ENCODE results near the gene GALNS. TPM values are rescaled to one million over a fixed set of nuclear protein-coding genes. Genes with fewer than 3 reads are reported as not detected.
A peak's percentile ranks its signal among the peaks of the same experiment; 100 is the strongest.

The GALNS gene
- total and polyA plus RNA-seq, 2 of the 13 experiments (the other 11 are each of a cell fraction or from before 2014, with no cell fraction given), result 9.2 to 9.8 TPM

DNA sequence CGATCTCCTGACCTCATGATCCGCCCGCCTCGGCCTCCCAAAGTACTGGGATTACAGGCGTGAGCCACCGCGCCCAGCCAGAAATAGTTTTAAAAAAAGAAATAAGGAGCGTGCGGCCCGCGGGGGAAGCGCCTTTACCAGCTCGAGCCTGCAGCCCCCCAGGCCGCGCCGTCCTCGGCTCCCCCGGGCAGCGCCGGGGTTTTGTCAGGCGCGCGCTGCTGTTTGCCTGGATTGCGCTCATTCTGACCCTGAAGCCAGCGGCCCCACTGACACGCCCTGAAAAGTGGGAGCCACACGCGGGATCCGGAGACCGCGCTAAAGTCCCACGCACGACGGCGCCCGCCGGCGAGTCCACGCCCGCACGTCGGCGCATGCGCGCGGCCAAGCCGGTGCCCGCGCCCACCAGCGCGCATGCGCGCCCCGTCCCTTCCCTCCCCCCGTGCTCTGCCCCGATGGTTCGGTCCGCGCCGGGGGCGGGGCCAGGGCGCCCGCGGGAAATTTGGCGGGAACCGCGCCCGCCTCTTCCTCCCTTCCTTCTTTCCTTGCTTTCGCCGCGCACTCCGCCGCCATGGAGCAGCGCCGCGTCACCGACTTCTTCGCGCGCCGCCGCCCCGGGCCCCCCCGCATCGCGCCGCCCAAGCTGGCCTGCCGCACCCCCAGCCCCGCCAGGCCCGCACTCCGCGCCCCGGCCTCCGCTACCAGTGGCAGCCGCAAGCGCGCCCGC lies 53.3 kb downstream of the GALNS start, which contains the start of gene CDT1 (continued):
- TF ChIP-seq, protein P1, sequence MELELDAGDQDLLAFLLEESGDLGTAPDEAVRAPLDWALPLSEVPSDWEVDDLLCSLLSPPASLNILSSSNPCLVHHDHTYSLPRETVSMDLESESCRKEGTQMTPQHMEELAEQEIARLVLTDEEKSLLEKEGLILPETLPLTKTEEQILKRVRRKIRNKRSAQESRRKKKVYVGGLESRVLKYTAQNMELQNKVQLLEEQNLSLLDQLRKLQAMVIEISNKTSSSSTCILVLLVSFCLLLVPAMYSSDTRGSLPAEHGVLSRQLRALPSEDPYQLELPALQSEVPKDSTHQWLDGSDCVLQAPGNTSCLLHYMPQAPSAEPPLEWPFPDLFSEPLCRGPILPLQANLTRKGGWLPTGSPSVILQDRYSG (CRISPR knock-in tag; IDR thresholded peaks at IDR 0.05), result peak; percentile 53; the same call in 1 of the 2 replicates
- TF ChIP-seq ZFP62 (CRISPR knock-in tag; IDR thresholded peaks at IDR 0.05) (no peak), ZNF460 (CRISPR knock-in tag; IDR thresholded peaks at IDR 0.05; ENCODE audit: borderline replicate concordance) (no peak), RAD21 (CRISPR knock-in tag; IDR thresholded peaks at IDR 0.05) (0 out of 2 replicates have a peak, but pooled peaks have one; percentile 53), ZNF747 (CRISPR knock-in tag; IDR thresholded peaks at IDR 0.05; ENCODE audit: borderline replicate concordance) (no peak), ZC3H4 (CRISPR knock-in tag; IDR thresholded peaks at IDR 0.05; ENCODE audit: borderline replicate concordance) (no peak), ZFAT (CRISPR knock-in tag; conservative IDR thresholded peaks at IDR 0.05) (peak; percentile 54; the same call in 1 of the 2 replicates), ISL2 (CRISPR knock-in tag; IDR thresholded peaks at IDR 0.05) (peak; percentile 79), CENPT (CRISPR knock-in tag; IDR thresholded peaks at IDR 0.05; ENCODE audit: low read depth) (no peak; the same call in 1 of the 2 replicates), EEA1 (CRISPR knock-in tag; IDR thresholded peaks at IDR 0.05; ENCODE audit: borderline replicate concordance) (peak; percentile 86; the same call in 1 of the 2 replicates), FOXM1 (CRISPR knock-in tag; IDR thresholded peaks at IDR 0.05) (0 out of 2 replicates have a peak, but pooled peaks have one; percentile 14), SRF (IDR thresholded peaks at IDR 0.05; ENCODE audit: low read depth, low read length) (no peak), ZNF775 (CRISPR knock-in tag; IDR thresholded peaks at IDR 0.05; ENCODE audit: borderline replicate concordance) (no peak), ZNF207 (IDR thresholded peaks at IDR 0.05; ENCODE audit: borderline replicate concordance) (no peak)
- TF ChIP-seq, protein P2, sequence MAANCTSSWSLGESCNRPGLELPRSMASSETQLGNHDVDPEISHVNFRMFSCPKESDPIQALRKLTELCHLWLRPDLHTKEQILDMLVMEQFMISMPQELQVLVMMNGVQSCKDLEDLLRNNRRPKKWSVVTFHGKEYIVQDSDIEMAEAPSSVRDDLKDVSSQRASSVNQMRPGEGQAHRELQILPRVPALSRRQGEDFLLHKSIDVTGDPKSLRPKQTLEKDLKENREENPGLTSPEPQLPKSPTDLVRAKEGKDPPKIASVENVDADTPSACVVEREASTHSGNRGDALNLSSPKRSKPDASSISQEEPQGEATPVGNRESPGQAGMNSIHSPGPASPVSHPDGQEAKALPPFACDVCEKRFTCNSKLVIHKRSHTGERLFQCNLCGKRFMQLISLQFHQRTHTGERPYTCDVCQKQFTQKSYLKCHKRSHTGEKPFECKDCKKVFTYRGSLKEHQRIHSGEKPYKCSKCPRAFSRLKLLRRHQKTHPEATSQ (CRISPR knock-in tag; IDR thresholded peaks at IDR 0.05; ENCODE audit: borderline replicate concordance), result 0 out of 2 replicates have a peak, but pooled peaks have one; percentile 43
- TF ChIP-seq, protein P3, sequence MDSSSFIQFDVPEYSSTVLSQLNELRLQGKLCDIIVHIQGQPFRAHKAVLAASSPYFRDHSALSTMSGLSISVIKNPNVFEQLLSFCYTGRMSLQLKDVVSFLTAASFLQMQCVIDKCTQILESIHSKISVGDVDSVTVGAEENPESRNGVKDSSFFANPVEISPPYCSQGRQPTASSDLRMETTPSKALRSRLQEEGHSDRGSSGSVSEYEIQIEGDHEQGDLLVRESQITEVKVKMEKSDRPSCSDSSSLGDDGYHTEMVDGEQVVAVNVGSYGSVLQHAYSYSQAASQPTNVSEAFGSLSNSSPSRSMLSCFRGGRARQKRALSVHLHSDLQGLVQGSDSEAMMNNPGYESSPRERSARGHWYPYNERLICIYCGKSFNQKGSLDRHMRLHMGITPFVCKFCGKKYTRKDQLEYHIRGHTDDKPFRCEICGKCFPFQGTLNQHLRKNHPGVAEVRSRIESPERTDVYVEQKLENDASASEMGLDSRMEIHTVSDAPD (CRISPR knock-in tag; IDR thresholded peaks at IDR 0.05), result no peak
- TF ChIP-seq, protein P4, sequence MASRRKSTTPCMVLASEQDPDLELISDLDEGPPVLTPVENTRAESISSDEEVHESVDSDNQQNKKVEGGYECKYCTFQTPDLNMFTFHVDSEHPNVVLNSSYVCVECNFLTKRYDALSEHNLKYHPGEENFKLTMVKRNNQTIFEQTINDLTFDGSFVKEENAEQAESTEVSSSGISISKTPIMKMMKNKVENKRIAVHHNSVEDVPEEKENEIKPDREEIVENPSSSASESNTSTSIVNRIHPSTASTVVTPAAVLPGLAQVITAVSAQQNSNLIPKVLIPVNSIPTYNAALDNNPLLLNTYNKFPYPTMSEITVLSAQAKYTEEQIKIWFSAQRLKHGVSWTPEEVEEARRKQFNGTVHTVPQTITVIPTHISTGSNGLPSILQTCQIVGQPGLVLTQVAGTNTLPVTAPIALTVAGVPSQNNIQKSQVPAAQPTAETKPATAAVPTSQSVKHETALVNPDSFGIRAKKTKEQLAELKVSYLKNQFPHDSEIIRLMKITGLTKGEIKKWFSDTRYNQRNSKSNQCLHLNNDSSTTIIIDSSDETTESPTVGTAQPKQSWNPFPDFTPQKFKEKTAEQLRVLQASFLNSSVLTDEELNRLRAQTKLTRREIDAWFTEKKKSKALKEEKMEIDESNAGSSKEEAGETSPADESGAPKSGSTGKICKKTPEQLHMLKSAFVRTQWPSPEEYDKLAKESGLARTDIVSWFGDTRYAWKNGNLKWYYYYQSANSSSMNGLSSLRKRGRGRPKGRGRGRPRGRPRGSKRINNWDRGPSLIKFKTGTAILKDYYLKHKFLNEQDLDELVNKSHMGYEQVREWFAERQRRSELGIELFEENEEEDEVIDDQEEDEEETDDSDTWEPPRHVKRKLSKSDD (CRISPR knock-in tag; IDR thresholded peaks at IDR 0.05; ENCODE audit: low read depth), result no peak
- TF ChIP-seq, protein P5, sequence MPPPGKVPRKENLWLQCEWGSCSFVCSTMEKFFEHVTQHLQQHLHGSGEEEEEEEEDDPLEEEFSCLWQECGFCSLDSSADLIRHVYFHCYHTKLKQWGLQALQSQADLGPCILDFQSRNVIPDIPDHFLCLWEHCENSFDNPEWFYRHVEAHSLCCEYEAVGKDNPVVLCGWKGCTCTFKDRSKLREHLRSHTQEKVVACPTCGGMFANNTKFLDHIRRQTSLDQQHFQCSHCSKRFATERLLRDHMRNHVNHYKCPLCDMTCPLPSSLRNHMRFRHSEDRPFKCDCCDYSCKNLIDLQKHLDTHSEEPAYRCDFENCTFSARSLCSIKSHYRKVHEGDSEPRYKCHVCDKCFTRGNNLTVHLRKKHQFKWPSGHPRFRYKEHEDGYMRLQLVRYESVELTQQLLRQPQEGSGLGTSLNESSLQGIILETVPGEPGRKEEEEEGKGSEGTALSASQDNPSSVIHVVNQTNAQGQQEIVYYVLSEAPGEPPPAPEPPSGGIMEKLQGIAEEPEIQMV (CRISPR knock-in tag; IDR thresholded peaks at IDR 0.05; ENCODE audit: low read depth), result peak; percentile 92
- TF ChIP-seq, protein P6, sequence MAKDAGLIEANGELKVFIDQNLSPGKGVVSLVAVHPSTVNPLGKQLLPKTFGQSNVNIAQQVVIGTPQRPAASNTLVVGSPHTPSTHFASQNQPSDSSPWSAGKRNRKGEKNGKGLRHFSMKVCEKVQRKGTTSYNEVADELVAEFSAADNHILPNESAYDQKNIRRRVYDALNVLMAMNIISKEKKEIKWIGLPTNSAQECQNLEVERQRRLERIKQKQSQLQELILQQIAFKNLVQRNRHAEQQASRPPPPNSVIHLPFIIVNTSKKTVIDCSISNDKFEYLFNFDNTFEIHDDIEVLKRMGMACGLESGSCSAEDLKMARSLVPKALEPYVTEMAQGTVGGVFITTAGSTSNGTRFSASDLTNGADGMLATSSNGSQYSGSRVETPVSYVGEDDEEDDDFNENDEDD (CRISPR knock-in tag; IDR thresholded peaks at IDR 0.05; ENCODE audit: borderline replicate concordance), result peak; percentile 99
